Endothelial cell of coronary artery (primary cell): ENCODE results near the gene SRPK1. TPM values are rescaled to one million over a fixed set of nuclear protein-coding genes. Genes with fewer than 3 reads are reported as not detected.

Experiments
- total RNA-seq: library from RNA; depleted of rRNA; stranded (reverse); fragments of >200 nt; gene quantifications from 2 replicates; pipeline ENCODE4 v1.2.3, GENCODE V29; 2014

SRPK1 gene
- 64.8 and 68.9 TPM in 2 replicates for total RNA-seq

GRCh38 chr6:35920793-35921732, at the start of gene SRPK1:
TSS of gene SRPK1 (minus strand) at chr6:35921098. CDS start at chr6:35921056, 42 bp downstream.

DNA sequence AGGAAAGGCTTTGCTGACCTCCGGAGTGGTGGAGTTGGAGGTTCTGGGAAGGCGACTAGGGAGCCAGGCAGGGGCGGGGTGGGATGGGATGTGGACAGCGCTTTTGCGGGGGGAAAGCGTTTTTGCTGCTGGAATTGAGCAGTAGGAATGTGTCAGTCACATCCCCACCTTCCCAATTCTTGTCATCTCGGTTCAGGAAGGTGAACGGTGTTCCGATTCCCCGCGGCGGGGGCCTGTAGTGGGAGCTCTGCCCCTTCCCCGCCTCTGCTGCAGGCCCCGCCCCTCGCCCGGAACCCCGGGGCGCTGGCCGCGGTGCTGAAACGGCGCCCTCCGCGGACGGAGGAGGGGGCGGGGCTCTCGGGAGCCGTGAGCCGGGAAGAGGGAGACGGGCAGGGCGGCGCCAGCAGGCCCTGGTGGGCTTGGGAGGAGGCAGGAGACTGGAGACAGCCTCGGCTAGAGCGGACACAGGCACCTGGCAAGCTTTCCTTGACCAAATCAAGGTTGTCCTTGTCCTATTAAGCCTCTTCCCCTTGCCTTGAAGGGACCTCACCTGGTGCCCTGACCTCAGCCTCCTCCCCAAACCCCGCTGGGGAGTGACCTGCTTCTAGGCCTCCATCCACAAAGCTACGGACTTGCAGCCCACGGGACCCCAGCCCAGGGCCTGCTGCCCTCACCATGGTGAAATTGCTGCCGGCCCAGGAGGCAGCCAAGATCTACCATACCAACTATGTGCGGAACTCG, 115.7 kb downstream of the SRPK1 start, which contains the start of gene LHFPL5:
LHFPL5 (plus strand) TSS at position 357 of the 741 bp plus-strand sequence; CDS start at position 676, 319 bp downstream.

Other genes with a start within 250 kb of the SRPK1 start
- 23.7 and 48.2 TPM in 2 replicates for gene FKBP5, start 232.2 kb downstream of the SRPK1 start, total RNA-seq
- 0.09 and 0.19 TPM in 2 replicates for gene ARMC12, start 184.1 kb downstream of the SRPK1 start, total RNA-seq
- gene CLPSL2, start 144.5 kb downstream of the SRPK1 start, total RNA-seq: not detected in 2 replicates
- not detected in 2 replicates for gene CLPSL1, start 140.1 kb downstream of the SRPK1 start, total RNA-seq
- not detected in 2 replicates for gene CLPS, start 123.8 kb downstream of the SRPK1 start, total RNA-seq
- not detected in 2 replicates for gene LHFPL5, start 115.7 kb downstream of the SRPK1 start, total RNA-seq
- not detected in 2 replicates for gene SLC26A8, start 103.5 kb upstream of the SRPK1 start, total RNA-seq
- 38.7 and 44.2 TPM in 2 replicates for gene MAPK14, start 106.7 kb upstream of the SRPK1 start, total RNA-seq
- gene MAPK13, start 209.4 kb upstream of the SRPK1 start, total RNA-seq: 0.99 and 4.1 TPM in 2 replicates